Activated CD8-positive, alpha-beta T cell treated with anti-CD3 and anti-CD28 coated beads for 36 hours (primary cell): ENCODE measurements around the gene VAV1. TPM values are rescaled to one million over a fixed set of nuclear protein-coding genes. Genes with fewer than 3 reads are reported as not detected.

Source experiments
- ATAC-seq: fragments of 200-7000 bp; cut with Tn5 transposase; one replicate; pipeline ENCODE4 v1.10.0; 2021; ENCODE audit warnings: mild to moderate bottlenecking, moderate library complexity
- CTCF ChIA-PET: fragments of 350-600 bp; sonication (Branson Sonifier 250); formaldehyde crosslinking; loops from one replicate; lab custom pipeline; 2021; ENCODE audit warnings: antibody characterized with exemption; lab: Charles Lee
- POLR2A ChIA-PET: fragments of 350-600 bp; sonication (Branson Sonifier 250); formaldehyde crosslinking; loops from one replicate; lab custom pipeline; 2021; ENCODE audit warnings: antibody characterized with exemption; lab: Charles Lee
- DNase-seq: peaks from one replicate; pipeline ENCODE4 v3.0.0-alpha.2; 2020
- H3K27ac Mint-ChIP-seq: one replicate; pipeline ENCODE4 v1.8.0; 2021; ENCODE audit warnings: mild to moderate bottlenecking, mixed read lengths
- H3K27me3 Mint-ChIP-seq: one replicate; pipeline ENCODE4 v1.8.0; 2021; ENCODE audit warnings: mixed read lengths
- H3K36me3 Mint-ChIP-seq: one replicate; pipeline ENCODE4 v1.8.0; 2021; ENCODE audit warnings: low read depth, mixed read lengths
- H3K4me1 Mint-ChIP-seq: one replicate; pipeline ENCODE4 v1.8.0; 2021; ENCODE audit warnings: low read depth, mixed read lengths
- H3K4me3 Mint-ChIP-seq: one replicate; pipeline ENCODE4 v1.8.0; 2021; ENCODE audit warnings: mild to moderate bottlenecking, moderate library complexity, mixed read lengths
- H3K9me3 Mint-ChIP-seq: one replicate; pipeline ENCODE4 v1.8.0; 2021; ENCODE audit warnings: mixed read lengths
- CTCF ChIP-seq: fragments of 200-600 bp; IDR thresholded peaks from one replicate; pipeline ENCODE4 v1.8.0; 2022; ENCODE audit warnings: antibody characterized with exemption, mild to moderate bottlenecking
- intact Hi-C: fragments of 100-400 bp; cut with micrococcal nuclease; formaldehyde crosslinking; loops from one replicate; pipeline ENCODE4 v1.10.0; 2022
- total RNA-seq, 2 experiments: library from RNA; stranded (reverse); gene quantifications; one replicate each; pipeline ENCODE4 v1.2.3, GENCODE V29; 2021

VAV1 gene
- total RNA-seq: 10 to 100 TPM; 61.7 to 65.4 TPM

- Mint-ChIP-seq H3K27ac (peak within 1 kb of the TSS; percentile 96), H3K4me3 (peak within 1 kb of the TSS; percentile 94), H3K36me3 (peaks cover 28% of the 10 kb centered on the region), H3K4me1 (peaks cover 42% of the 10 kb centered on the region), H3K27me3 (no peaks in the 10 kb centered on the region), H3K9me3 (peaks cover 8% of the 10 kb centered on the region)
- ChIA-PET POLR2A (interaction anchor here (0.6 to 4.2 kb wide), 25 partner anchors 9 to 382 kb away, joined by 3 to 45 read pairs (median 6); partner anchors contain the start of gene TNFSF14), CTCF (interaction anchor here (0.6 to 3.4 kb wide), 22 partner anchors 9 to 267 kb away, joined by 3 to 25 read pairs (median 3); partner anchors contain the start of gene GPR108)
- peak; percentile 73 for TF ChIP-seq CTCF
- DNase-seq: peak; percentile 93
- intact Hi-C loops: no loop called here
- peak; percentile 54 for ATAC-seq
Measured at GRCh38 chr19:6772028-6772865, at the start of gene VAV1. TSS of gene VAV1 (plus strand) at chr19:6772708. CDS start at chr19:6772808, 100 bp downstream.

DNA sequence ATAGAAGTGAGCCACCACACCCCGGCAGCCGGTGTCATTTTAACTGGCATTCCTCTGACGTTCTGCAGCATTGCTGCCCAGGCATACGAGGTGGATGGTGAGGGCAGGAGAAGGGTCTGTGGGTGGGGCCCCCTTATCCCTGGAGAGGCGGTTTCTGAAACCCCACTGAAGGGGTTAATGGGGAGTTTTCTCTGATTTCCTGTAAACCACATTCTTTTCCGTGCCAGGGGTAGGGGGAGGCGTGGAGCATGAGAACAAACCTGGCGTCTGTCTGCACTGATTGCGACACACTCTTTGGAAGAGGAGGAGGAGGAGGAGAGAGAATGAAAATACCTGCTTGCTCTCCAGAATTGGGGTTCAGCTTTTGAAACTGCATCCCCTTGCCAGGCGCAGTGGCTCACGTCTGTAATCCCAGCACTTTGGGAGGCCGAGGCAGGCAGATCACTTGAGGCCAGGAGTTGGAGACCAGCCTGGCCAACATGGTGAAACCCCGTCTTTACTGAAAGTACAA lies 49.3 kb upstream of the VAV1 start:
- ATAC-seq: no peak
- Mint-ChIP-seq H3K4me3 (no peak overlapping the region), H3K4me1 (peaks cover 15% of the 10 kb centered on the region), H3K36me3 (no peaks in the 10 kb centered on the region), H3K27ac (no peak overlapping the region), H3K27me3 (no peaks in the 10 kb centered on the region), H3K9me3 (no peaks in the 10 kb centered on the region)
- ChIA-PET CTCF (interaction anchor here (1.1 kb wide), 1 partner anchor 89 kb away, joined by 3 read pairs; no protein-coding TSS in a partner anchor), POLR2A (no interaction called here)
- intact Hi-C loops: no loop called here
- DNase-seq: no peak
- TF ChIP-seq CTCF: no peak

- H3K27ac Mint-ChIP-seq: no peak overlapping the region
- CTCF ChIA-PET: interaction anchor here (1.2 to 1.6 kb wide), 2 partner anchors 10 to 161 kb away, joined by 3 read pairs; no protein-coding TSS in a partner anchor
- H3K27me3 Mint-ChIP-seq: no peaks in the 10 kb centered on the region
- no peak overlapping the region for H3K4me3 Mint-ChIP-seq
- no peaks in the 10 kb centered on the region for H3K9me3 Mint-ChIP-seq
- no peak for ATAC-seq
- TF ChIP-seq CTCF: no peak
- POLR2A ChIA-PET: interaction anchor here (2.1 kb wide), 1 partner anchor 13 kb away, joined by 9 read pairs; the partner anchor contains the start of gene GPR108
- H3K36me3 Mint-ChIP-seq: no peaks in the 10 kb centered on the region
- intact Hi-C loops: no loop called here
- peaks cover 15% of the 10 kb centered on the region for H3K4me1 Mint-ChIP-seq
- no peak for DNase-seq
Measured at GRCh38 chr19:6723738-6724137, 48.8 kb upstream of the VAV1 start.

DNA sequence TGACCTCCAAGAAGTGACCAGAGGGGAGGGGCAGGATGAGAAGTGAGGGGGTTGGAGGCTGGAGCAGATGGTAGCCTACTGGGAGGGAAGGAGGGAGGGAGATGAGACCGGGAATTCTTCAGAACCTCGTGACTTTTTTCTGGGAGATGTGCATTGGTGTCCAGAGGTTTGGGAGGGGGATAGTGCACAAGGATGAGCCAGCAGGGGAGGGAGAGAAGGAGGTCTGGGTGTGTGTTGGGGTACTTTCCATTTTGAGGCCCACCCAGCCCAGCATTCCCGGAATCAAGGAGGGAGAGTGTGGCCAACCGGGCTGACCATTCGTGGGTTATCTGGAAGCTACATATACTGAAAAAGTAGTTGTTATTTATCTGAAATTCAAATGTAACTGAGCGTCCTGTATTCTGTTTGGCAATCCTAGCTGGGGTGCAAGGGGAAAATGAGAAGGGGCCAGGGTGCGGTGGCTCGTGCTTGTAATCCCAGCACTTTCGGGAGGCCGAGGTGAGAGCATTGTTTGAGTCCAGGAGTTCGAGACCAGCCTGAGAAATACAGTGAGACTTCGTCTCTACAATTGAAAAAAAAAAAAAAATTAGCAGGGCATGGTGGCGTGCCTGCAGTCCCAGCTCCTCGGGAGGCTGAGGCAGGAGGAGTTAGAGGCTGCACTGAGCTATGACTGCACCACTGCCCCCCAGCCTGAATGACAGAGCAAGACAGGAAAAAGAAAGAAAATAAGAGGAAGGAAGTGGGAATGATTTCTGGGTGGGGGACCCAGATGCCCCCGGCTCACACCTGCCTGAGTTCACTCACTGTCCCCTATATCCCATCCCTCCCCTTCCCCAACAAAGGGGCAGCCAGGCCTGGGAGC lies 47.6 kb upstream of the VAV1 start:
- ATAC-seq (no peak), DNase-seq (no peak)
- TF ChIP-seq CTCF: no peak
- intact Hi-C loops: no loop called here
- Mint-ChIP-seq H3K9me3 (no peaks in the 10 kb centered on the region), H3K36me3 (no peaks in the 10 kb centered on the region), H3K4me3 (no peak overlapping the region), H3K27me3 (no peaks in the 10 kb centered on the region), H3K4me1 (peaks cover 12% of the 10 kb centered on the region), H3K27ac (no peak overlapping the region)
- CTCF ChIA-PET: interaction anchor here (0.6 to 2.6 kb wide), 6 partner anchors 8 to 430 kb away, joined by 3 to 7 read pairs (median 3); no protein-coding TSS in a partner anchor
- POLR2A ChIA-PET: interaction anchor here (2.1 kb wide), 1 partner anchor 12 kb away, joined by 9 read pairs; the partner anchor contains the start of gene GPR108
